Neutrophil (primary cell): ENCODE data around the gene BRPF3.

ENCODE experiments used
- H3K27ac ChIP-seq: fragments of 200-600 bp; sonication (generic); 2 replicates; pipeline ENCODE4 v1.5.1; 2016; ENCODE audit warnings: mild to moderate bottlenecking, moderate library complexity
- H3K27me3 ChIP-seq: fragments of 200-600 bp; sonication (generic); 2 replicates; pipeline ENCODE4 v1.6.0; 2016; ENCODE audit warnings: mild to moderate bottlenecking
- H3K36me3 ChIP-seq: fragments of 200-600 bp; sonication (generic); 2 replicates; pipeline ENCODE4 v1.5.1; 2017
- H3K4me1 ChIP-seq, 2 experiments: fragments of 200-600 bp in 1 of 2; sonication (generic) in 1 of 2; 1 replicate in 1 of 2; 2 replicates in 1 of 2; pipeline versions ENCODE4 v1.5.1 to v1.6.1; 2013 to 2016; ENCODE audit warnings: low read depth in 1 of 2, low read length in 1 of 2, mild to moderate bottlenecking in 1 of 2, moderate library complexity in 1 of 2; ENCODE audit not compliant: control insufficient read depth in 1 of 2, insufficient read depth in 1 of 2
- H3K4me3 ChIP-seq, 2 experiments: fragments of 200-600 bp in 1 of 2; sonication (generic) in 1 of 2; 1 replicate in 1 of 2; 2 replicates in 1 of 2; pipeline ENCODE4 v1.5.1; 2013 to 2016; ENCODE audit warnings: low read depth in 1 of 2, low read length in 1 of 2, mild to moderate bottlenecking in 1 of 2, moderate library complexity in 1 of 2
- H3K9me3 ChIP-seq: fragments of 200-600 bp; sonication (generic); 2 replicates; pipeline ENCODE4 v1.5.1; 2016
- CTCF ChIP-seq: fragments of 200-600 bp; sonication (generic); IDR thresholded peaks from 2 replicates; pipeline ENCODE4 v1.5.1; 2016; ENCODE audit warnings: antibody characterized with exemption

BRPF3 gene

GRCh38 chr6:36223706-36224105 is 27.2 kb downstream of the BRPF3 start:
- Histone ChIP-seq H3K4me1 (peaks cover 37 to 40% of the 10 kb centered on the region in 2 experiments), H3K9me3 (no peaks in the 10 kb centered on the region), H3K27me3 (no peaks in the 10 kb centered on the region), H3K27ac (no peak overlapping the region), H3K36me3 (peaks cover 64% of the 10 kb centered on the region), H3K4me3 (no peak overlapping the region)
- TF ChIP-seq CTCF: no peak

- H3K4me1 ChIP-seq: peaks cover 24 to 27% of the 10 kb centered on the region in 2 experiments
- H3K36me3 ChIP-seq: peaks cover 76% of the 10 kb centered on the region
- TF ChIP-seq CTCF: no peak
- no peaks in the 10 kb centered on the region for H3K27me3 ChIP-seq
- no peaks in the 10 kb centered on the region for H3K9me3 ChIP-seq
- no peak overlapping the region for H3K4me3 ChIP-seq
- no peak overlapping the region for H3K27ac ChIP-seq
Measured at GRCh38 chr6:36224918-36225461, 28.4 kb downstream of the BRPF3 start.

- no peaks in the 10 kb centered on the region for H3K27me3 ChIP-seq
- peaks cover 82% of the 10 kb centered on the region for H3K36me3 ChIP-seq
- H3K9me3 ChIP-seq: no peaks in the 10 kb centered on the region
- no peak overlapping the region for H3K27ac ChIP-seq
- TF ChIP-seq CTCF: no peak
- peaks cover 25 to 27% of the 10 kb centered on the region in 2 experiments for H3K4me1 ChIP-seq
- no peak overlapping the region for H3K4me3 ChIP-seq
Measured at GRCh38 chr6:36226438-36227047, 30.0 kb downstream of the BRPF3 start.

GRCh38 chr6:36227379-36228228 is 31.1 kb downstream of the BRPF3 start:
- no peaks in the 10 kb centered on the region for H3K9me3 ChIP-seq
- H3K36me3 ChIP-seq: peaks cover 72% of the 10 kb centered on the region
- H3K4me1 ChIP-seq: peaks cover 36 to 38% of the 10 kb centered on the region in 2 experiments
- TF ChIP-seq CTCF: no peak
- peak overlapping the region; percentile 65 for H3K27ac ChIP-seq
- H3K4me3 ChIP-seq: no peak overlapping the region
- no peaks in the 10 kb centered on the region for H3K27me3 ChIP-seq

GRCh38 chr6:36229223-36229622 is 32.7 kb downstream of the BRPF3 start:
- no peak overlapping the region for H3K4me3 ChIP-seq
- peaks cover 72% of the 10 kb centered on the region for H3K36me3 ChIP-seq
- no peaks in the 10 kb centered on the region for H3K9me3 ChIP-seq
- no peaks in the 10 kb centered on the region for H3K27me3 ChIP-seq
- no peak for TF ChIP-seq CTCF
- H3K4me1 ChIP-seq: peaks cover 43% of the 10 kb centered on the region in 2 experiments
- no peak overlapping the region for H3K27ac ChIP-seq
